GM21619 (cell line): Measurements from ENCODE around the gene ABLIM3.

Experiments used
- ATAC-seq: cut with Tn5 transposase; IDR thresholded peaks from one replicate; pipeline ENCODE4 v1.9.1; 2021; ENCODE audit not compliant: unreplicated experiment

Gene ABLIM3

GRCh38 chr5:149141224-149141956, at the start of gene ABLIM3:
Gene ABLIM3, plus strand, starts transcription at chr5:149141493. Its CDS starts 603 bp downstream, at chr5:149142096.
- peak; percentile 97 for ATAC-seq

- no peak for ATAC-seq
These were observed 47.7 kb upstream of the ABLIM3 start for GRCh38 chr5:149093625-149094024.

GRCh38 chr5:149094996-149095395, 46.3 kb upstream of the ABLIM3 start:
- ATAC-seq, result no peak

- no peak for ATAC-seq
These were observed 41.4 kb upstream of the ABLIM3 start for GRCh38 chr5:149099920-149100319.

GRCh38 chr5:149100331-149100730, 41.0 kb upstream of the ABLIM3 start:
- ATAC-seq, result no peak

- no peak for ATAC-seq
These were observed 32.5 kb upstream of the ABLIM3 start for GRCh38 chr5:149108651-149109280.

- ATAC-seq, result no peak
These were observed 30.9 kb upstream of the ABLIM3 start for GRCh38 chr5:149110406-149110805.

- no peak for ATAC-seq
These were observed 27.6 kb upstream of the ABLIM3 start for GRCh38 chr5:149113669-149114068.

- ATAC-seq, result peak; percentile 81
These were observed 26.6 kb upstream of the ABLIM3 start for GRCh38 chr5:149114403-149115312.

GRCh38 chr5:149117970-149118369, 23.3 kb upstream of the ABLIM3 start:
- ATAC-seq, result peak; percentile 69

GRCh38 chr5:149118463-149118862, 22.8 kb upstream of the ABLIM3 start:
- ATAC-seq, result no peak

GRCh38 chr5:149121145-149121544, 20.1 kb upstream of the ABLIM3 start:
- no peak for ATAC-seq

GRCh38 chr5:149123211-149123610, 18.1 kb upstream of the ABLIM3 start:
- ATAC-seq, result no peak

- no peak for ATAC-seq
These were observed 15.9 kb upstream of the ABLIM3 start for GRCh38 chr5:149125386-149125891.

- no peak for ATAC-seq
These were observed 14.4 kb upstream of the ABLIM3 start for GRCh38 chr5:149126906-149127305.

GRCh38 chr5:149127394-149127955, 13.8 kb upstream of the ABLIM3 start:
- no peak for ATAC-seq

- ATAC-seq, result peak; percentile 86
These were observed 13.0 kb upstream of the ABLIM3 start for GRCh38 chr5:149128023-149128875.

GRCh38 chr5:149129181-149129580, 12.1 kb upstream of the ABLIM3 start:
- ATAC-seq, result no peak

GRCh38 chr5:149130121-149130914, 11.0 kb upstream of the ABLIM3 start:
- no peak for ATAC-seq
